Ascending aorta (tissue), 2 donors: ENCODE measurements around the gene IFT22. TPM values are rescaled to one million over a fixed set of nuclear protein-coding genes. Genes with fewer than 3 reads are reported as not detected.
"Not testable (repeated sequence)": the region's sequence is repeated elsewhere in the genome, so short reads cannot be mapped to it uniquely, and the experiment has no call there.

Source experiments
- DNase-seq, 2 donors: peaks; one replicate each; pipeline ENCODE4 v3.0.0-alpha.2; 2019; ENCODE audit warnings: low spot score in 2 of 2
- H3K27ac ChIP-seq, 2 donors: fragments of 200-600 bp; sonication (generic); one replicate each; pipeline ENCODE4 v1.5.1; 2016 to 2017; ENCODE audit warnings: mild to moderate bottlenecking in 1 of 2
- H3K27me3 ChIP-seq: fragments of 200-600 bp; sonication (generic); one replicate; pipeline ENCODE4 v1.5.1; 2017
- H3K36me3 ChIP-seq, 2 donors: fragments of 200-600 bp; sonication (generic); one replicate each; pipeline ENCODE4 v1.5.1; 2016
- H3K4me1 ChIP-seq, 2 donors: fragments of 200-600 bp; sonication (generic); one replicate each; pipeline ENCODE4 v1.5.1; 2016 to 2017; ENCODE audit warnings: mild to moderate bottlenecking in 1 of 2
- H3K4me3 ChIP-seq, 2 donors: fragments of 200-600 bp; sonication (generic); one replicate each; pipeline ENCODE4 v1.5.1; 2016 to 2017; ENCODE audit warnings: mild to moderate bottlenecking in 1 of 2
- H3K9me3 ChIP-seq, 2 donors: fragments of 200-600 bp; sonication (generic); one replicate each; pipeline ENCODE4 v1.5.1; 2016
- intact Hi-C: fragments of 100-400 bp; cut with DNase I; formaldehyde crosslinking; loops from one replicate; pipeline ENCODE4 v1.15.1; 2023
- total RNA-seq: library from RNA; depleted of rRNA; stranded (reverse); fragments of >200 nt; gene quantifications from one replicate; pipeline ENCODE4 v1.1.0, GENCODE V29; 2016
- TF ChIP-seq, protein P1 (sequence below), 3 experiments: fragments of 200-600 bp in 2 of 3; fragments of 450-650 bp in 1 of 3; sonication (generic) in 2 of 3; IDR thresholded peaks; one replicate each; pipeline ENCODE4 v1.5.1; 2016 to 2019; ENCODE audit warnings: antibody characterized with exemption in 3 of 3, mild to moderate bottlenecking in 1 of 3, moderate library complexity in 1 of 3

Gene IFT22
- total RNA-seq, 1 donor from 2014 or later, result 19.8 TPM

DNA sequence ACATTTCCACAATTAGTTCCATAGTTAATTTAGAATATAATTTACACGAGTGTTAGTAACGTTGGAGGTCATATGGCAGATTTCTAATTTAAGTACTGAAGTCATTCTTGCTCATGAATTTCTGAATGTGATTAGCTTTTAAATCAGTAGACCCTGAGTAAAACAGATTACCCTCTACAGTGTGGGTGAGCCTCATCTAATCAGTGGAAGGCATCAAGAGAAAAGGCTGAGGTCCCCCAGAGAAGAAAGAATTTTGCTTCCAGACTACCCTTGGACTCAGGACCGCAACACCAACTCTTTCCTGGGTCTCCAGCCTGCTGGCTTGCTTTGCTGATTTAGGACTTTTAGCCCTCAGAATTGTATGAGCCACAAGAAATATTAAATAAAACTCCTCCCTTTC is 33.2 kb downstream of the IFT22 start:
- intact Hi-C loops, result no loop called here
- H3K27me3 ChIP-seq, result no peaks in the 10 kb centered on the region

DNA sequence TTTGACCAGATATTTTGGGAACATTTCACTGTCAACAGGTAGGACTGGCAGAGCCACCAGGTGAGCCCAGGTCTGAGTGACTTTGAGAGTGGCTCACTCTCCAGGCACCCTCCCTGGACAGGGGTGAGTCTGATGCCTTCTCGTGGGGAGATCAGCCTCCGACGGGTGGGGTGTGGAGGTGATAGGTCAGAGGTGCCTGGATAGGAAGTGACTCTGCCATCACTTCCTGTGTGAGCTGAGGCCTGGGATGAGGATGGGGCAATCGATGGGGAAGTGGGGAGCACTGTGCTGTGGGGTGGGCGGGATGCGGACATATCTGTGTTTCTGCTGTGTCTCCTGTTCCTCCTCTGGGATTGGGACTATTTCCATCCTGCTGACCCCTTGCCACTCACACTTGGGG is 34.6 kb downstream of the IFT22 start:
- H3K27me3 ChIP-seq, result no peaks in the 10 kb centered on the region
- H3K4me3 ChIP-seq, result no peak overlapping the region
- intact Hi-C loops, result no loop called here
- H3K9me3 ChIP-seq, result no peaks in the 10 kb centered on the region
- DNase-seq, result no peak
- TF ChIP-seq, protein P1, sequence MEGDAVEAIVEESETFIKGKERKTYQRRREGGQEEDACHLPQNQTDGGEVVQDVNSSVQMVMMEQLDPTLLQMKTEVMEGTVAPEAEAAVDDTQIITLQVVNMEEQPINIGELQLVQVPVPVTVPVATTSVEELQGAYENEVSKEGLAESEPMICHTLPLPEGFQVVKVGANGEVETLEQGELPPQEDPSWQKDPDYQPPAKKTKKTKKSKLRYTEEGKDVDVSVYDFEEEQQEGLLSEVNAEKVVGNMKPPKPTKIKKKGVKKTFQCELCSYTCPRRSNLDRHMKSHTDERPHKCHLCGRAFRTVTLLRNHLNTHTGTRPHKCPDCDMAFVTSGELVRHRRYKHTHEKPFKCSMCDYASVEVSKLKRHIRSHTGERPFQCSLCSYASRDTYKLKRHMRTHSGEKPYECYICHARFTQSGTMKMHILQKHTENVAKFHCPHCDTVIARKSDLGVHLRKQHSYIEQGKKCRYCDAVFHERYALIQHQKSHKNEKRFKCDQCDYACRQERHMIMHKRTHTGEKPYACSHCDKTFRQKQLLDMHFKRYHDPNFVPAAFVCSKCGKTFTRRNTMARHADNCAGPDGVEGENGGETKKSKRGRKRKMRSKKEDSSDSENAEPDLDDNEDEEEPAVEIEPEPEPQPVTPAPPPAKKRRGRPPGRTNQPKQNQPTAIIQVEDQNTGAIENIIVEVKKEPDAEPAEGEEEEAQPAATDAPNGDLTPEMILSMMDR (IDR thresholded peaks at IDR 0.05), result no peak
- H3K27ac ChIP-seq, result no peak overlapping the region
- H3K36me3 ChIP-seq, result no peaks in the 10 kb centered on the region
- H3K4me1 ChIP-seq, result peaks cover 0 to 3% of the 10 kb centered on the region in 2 donors

More for the DNA sequence above, 33.2 kb downstream of the IFT22 start:
- Histone ChIP-seq H3K36me3 (no peaks in the 10 kb centered on the region), H3K4me3 (no peak overlapping the region), H3K9me3 (no peaks in the 10 kb centered on the region), H3K27ac (no peak overlapping the region), H3K4me1 (no peaks in the 10 kb centered on the region)
- no peak for DNase-seq
- TF ChIP-seq, protein P1 (IDR thresholded peaks at IDR 0.05), result no peak

DNA sequence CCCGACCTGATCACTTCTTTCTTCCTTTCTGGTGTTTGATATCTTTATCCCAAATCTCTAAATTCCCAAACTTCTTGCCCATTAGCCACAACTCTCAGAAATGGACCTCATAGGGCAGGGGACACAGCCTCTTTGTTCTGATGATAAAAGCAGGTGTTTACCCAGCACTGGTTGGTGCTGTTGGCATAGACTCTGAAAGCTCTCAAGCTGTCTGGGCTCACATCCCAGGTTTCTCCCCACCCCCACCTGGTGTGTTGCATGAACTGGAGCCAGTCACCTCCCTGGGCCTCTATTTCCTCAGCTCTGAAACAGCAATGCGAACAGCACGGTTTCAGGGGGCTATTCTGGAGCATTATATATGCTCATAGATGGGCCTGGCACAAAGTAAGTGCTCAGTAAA is 35.7 kb downstream of the IFT22 start:
- H3K27ac ChIP-seq, intact Hi-C loops: not testable (repeated sequence)

DNA sequence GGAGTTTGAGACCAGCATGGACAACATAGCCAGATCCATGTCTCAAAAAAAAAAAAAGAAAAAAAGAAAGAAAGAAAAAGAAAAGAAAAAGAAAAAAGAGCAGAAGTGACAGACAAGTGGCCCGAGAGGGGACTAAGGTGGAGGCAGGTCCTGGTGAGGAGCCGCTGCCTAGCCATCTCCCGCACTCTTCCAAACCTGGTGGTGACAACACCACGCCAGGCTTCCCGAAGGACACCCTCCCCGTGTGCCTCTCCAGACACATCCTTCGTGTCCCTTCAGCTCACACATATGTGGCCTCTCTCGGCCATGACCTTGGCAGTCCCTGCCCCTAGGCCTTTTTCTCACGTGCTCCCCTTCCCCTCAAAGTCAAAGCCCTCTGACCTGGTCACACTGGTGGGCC is 36.4 kb downstream of the IFT22 start:
- intact Hi-C loops, result no loop called here
- no peaks in the 10 kb centered on the region for H3K9me3 ChIP-seq
- no peak overlapping the region for H3K27ac ChIP-seq
- DNase-seq, result no peak
- H3K36me3 ChIP-seq, result no peaks in the 10 kb centered on the region
- peaks cover 0 to 3% of the 10 kb centered on the region in 2 donors for H3K4me1 ChIP-seq
- no peak overlapping the region for H3K4me3 ChIP-seq
- TF ChIP-seq, protein P1 (IDR thresholded peaks at IDR 0.05), result no peak
- no peaks in the 10 kb centered on the region for H3K27me3 ChIP-seq

More for the DNA sequence above, 35.7 kb downstream of the IFT22 start:
- not testable (repeated sequence) for H3K27me3 ChIP-seq, H3K4me1 ChIP-seq, H3K9me3 ChIP-seq, DNase-seq, H3K36me3 ChIP-seq, H3K4me3 ChIP-seq

DNA sequence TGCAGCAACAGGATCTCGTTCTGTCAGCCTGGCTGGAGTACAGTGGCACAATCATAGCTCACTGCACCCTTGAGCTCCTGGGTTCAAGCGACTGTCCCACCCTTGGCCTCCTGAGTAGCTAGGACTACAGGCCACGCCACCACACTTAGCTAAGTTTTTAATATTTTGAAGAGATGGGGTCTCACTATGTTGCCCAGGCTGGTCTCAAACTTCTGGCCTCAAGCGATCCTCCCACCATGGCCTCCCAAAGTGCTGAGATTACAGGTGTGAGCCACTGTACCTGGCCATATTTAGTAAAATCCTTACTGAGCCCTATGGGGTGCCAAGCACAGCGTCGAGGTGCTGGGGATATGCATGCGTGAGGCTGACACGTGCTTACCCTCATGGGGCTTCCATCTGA is 40.7 kb downstream of the IFT22 start:
- H3K4me1 ChIP-seq, H3K4me3 ChIP-seq, DNase-seq, H3K9me3 ChIP-seq, H3K36me3 ChIP-seq, H3K27ac ChIP-seq, H3K27me3 ChIP-seq, intact Hi-C loops: not testable (repeated sequence)

DNA sequence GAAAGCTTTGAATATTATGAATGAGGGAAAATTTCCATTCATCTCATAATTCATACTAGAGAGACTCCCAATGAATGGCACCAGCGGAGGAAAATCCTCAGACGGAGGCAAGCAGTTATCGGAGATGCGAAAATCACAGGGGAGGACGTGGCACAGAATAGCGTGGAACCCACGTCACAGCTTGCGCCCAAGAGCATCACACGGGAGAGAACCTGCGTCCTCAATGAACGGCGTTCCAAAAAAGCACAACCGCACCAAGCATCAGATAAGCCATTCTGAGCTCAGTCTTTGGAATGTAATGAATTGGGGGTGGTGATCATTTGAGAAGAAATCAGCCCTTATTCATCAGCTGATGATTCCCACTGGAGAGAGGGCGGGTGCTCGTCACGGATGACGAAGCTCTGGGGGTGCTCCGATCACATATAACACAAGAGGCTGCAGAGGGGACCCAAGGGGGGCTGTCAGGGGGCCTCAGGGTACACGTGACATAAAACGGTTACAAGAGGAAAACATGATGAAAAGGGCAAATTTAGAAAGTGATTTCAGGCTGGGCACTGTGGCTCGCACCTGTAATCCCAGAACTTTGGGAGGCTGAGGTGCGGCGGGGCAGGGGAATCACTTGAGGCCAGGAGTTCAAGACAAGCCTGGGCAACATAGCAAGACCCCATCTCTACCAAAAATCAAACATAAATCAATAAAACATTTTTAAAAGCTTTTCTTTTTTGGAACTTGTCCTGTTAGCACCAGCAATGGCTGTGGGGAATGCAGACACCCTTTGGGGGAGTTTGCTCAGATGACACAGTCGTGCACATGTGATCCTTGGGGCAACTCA is 42.9 kb downstream of the IFT22 start:
- no peak overlapping the region for H3K27ac ChIP-seq
- H3K4me3 ChIP-seq, result no peak overlapping the region
- intact Hi-C loops, result no loop called here
- H3K4me1 ChIP-seq, result peaks cover 0 to 3% of the 10 kb centered on the region in 2 donors
- H3K9me3 ChIP-seq, result no peaks in the 10 kb centered on the region
- no peak for DNase-seq
- TF ChIP-seq, protein P1 (IDR thresholded peaks at IDR 0.05), result no peak
- no peaks in the 10 kb centered on the region for H3K27me3 ChIP-seq
- no peaks in the 10 kb centered on the region for H3K36me3 ChIP-seq
